Stimulated activated CD8-positive, alpha-beta memory T cell treated with anti-CD3 and anti-CD28 coated beads, Interleukin-2, amount 100 ng/mL, for 48 hours (primary cell): ENCODE measurements around the gene TNN.
"Not testable (repeated sequence)": the region's sequence is repeated elsewhere in the genome, so short reads cannot be mapped to it uniquely, and the experiment has no call there.

Experiments
- DNase-seq, 2 donors: peaks; one replicate each; pipeline ENCODE4 v3.0.0-alpha.2; 2020; ENCODE audit warnings: low read depth in 2 of 2

Gene TNN, protein sequence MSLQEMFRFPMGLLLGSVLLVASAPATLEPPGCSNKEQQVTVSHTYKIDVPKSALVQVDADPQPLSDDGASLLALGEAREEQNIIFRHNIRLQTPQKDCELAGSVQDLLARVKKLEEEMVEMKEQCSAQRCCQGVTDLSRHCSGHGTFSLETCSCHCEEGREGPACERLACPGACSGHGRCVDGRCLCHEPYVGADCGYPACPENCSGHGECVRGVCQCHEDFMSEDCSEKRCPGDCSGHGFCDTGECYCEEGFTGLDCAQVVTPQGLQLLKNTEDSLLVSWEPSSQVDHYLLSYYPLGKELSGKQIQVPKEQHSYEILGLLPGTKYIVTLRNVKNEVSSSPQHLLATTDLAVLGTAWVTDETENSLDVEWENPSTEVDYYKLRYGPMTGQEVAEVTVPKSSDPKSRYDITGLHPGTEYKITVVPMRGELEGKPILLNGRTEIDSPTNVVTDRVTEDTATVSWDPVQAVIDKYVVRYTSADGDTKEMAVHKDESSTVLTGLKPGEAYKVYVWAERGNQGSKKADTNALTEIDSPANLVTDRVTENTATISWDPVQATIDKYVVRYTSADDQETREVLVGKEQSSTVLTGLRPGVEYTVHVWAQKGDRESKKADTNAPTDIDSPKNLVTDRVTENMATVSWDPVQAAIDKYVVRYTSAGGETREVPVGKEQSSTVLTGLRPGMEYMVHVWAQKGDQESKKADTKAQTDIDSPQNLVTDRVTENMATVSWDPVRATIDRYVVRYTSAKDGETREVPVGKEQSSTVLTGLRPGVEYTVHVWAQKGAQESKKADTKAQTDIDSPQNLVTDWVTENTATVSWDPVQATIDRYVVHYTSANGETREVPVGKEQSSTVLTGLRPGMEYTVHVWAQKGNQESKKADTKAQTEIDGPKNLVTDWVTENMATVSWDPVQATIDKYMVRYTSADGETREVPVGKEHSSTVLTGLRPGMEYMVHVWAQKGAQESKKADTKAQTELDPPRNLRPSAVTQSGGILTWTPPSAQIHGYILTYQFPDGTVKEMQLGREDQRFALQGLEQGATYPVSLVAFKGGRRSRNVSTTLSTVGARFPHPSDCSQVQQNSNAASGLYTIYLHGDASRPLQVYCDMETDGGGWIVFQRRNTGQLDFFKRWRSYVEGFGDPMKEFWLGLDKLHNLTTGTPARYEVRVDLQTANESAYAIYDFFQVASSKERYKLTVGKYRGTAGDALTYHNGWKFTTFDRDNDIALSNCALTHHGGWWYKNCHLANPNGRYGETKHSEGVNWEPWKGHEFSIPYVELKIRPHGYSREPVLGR (N-terminal part only)

DNA sequence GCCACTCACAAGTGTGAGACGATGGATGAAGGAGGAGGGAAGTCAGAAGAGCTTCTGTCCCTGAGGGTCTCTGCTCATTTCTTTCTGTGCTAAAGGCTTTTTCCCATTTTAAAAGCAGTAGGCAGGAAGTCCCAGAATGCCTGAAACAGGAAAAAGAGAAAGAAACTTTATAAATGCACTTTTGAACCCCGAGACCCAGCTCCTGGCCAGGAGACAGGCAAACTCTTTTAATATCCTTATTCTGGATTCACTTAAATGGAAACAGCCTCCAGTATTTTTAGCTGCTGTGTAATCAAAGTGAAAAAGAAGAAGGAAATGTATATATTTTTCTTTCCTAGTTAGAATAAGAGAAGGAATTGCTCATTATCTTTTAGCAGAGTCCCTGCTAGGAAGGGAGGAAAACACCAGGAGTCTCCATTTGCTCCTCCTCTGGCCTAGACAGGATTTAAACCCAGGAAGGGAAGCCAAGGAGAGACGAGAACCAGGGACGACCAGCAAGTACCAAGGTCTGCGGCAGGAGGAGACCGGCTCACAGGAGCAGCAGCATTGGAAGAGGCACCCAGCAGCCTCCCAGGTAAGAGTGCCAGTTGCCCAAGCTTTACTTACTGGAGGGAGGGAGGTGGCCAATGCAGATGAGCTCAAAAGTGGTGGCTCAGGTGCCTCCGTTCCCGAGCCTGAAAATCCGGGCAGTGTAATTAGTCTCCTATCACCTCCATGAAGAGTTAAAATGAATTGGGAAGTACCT, at the start of gene TNN:
TNN (plus strand) TSS at position 472 of the 745 bp plus-strand sequence. CDS start 9,586 bp downstream, outside the sequence.
- no peak for DNase-seq

DNA sequence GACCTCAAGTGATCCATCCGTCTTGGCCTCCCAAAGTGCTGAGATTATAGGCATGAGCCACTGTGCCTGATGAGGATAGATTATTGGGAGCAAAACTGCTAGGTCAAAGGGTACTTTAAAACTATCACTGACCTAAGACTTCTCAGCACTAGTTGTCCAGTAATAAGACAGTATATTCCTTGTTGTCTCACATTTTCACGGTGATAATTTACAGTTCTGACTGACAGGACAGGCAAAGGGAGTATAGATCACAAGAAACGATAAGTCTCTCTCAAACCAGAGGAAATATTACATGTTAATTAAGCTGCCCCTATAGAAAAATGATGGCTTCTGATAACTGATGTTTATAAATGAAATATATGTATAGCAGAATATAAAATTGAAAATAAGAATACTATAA, 48.1 kb upstream of the TNN start:
- no peak for DNase-seq

DNA sequence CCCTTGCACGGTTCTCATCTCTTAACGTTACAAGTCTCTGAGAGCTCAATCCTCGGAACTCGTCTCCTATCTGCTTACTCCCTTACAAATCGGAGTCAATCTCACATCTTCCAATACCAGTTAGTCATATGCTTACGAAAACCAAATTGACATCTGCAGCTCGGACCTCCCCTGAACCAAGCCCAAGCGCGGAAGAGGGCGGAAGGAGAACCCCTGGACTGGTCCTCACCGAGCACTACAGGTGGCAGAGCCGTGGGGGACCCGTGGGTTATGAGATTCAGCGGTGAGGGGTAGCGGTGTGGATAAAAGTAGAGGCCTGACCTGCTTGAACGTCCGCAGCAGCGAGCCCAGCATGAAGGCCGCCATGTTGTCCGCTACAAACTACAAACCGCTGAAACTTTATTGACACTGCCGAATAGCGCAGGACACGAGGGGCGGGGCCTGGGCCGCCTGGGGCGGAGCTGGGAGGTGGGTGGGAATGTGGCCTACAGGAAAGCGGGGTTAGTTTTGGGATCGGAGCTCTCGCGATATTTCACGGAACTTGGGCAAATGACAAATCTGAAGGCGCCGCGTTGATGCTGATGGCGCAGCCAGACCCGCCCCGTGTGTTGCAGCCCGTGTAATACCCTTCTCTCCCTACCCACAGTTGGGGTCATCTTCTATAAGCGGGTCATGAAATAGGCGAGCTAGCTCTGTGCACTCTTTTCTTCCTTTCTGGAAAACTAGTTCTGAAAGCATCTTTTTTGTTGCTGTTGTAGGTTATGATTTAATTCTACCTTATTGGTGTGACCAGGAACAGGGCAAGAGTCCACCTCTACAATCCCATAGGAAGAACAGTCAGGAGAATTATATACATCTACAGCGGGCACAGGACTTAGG, 44.4 kb upstream of the TNN start, which contains the start of gene MRPS14:
MRPS14 (minus strand) TSS at position 383 of the 879 bp plus-strand sequence; CDS start at position 366, 17 bp downstream.
- DNase-seq = peak; percentile 96 to 98

DNA sequence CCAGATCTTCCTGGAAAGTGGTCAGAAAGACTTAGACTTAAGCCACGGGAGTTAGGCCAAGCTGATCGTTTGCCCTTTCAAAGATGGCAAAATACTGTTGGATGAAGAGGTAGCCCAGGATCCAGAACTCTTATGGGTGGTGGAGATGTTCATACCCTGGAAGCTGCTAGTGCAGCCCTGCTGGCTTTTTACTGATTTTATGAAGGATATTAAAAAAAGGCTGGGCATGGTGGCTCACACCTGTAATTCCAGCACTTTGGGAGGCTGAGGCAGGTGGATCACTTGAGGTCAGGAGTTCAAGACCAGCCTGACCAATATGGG, 43.8 kb upstream of the TNN start:
- not testable (repeated sequence) for DNase-seq

DNA sequence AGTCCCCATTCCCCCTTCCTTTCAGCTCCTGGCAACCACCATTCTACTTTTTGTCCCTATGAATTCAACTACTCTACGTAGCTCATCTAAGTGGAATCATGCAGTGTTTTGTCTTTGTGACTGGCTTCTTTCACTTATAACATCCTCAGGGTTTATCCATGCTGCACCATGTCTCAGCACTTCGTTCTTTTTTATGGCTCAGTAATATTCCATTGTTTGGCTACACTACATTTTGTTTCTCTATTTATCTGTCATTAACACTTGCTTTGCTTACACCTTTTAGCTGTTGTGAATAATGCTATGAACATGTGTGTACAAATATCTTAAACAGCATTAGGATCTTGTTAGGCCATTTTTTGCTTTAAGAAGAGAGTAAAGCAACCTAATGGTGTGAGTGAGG, 42.9 kb upstream of the TNN start:
- DNase-seq = no peak

DNA sequence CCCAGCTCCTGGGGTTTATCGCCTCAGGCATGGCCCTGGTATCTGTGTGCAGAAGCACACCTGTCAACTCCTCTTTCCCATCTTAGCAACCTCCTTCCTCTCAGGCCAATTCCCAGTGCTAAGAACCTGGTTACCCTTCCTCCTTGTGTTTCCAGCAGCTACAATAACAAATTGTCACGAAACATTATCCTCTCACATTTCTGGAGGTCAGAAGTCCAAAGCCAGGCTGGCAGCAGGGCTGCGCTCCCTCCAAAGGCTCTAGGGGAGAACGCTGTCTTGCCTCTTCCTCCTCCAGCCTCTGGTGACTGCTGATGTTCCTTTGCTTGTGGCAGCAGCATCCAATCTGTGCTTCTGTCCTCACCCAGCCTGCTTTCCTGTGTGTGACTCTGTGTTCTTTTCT, 33.7 kb upstream of the TNN start:
- DNase-seq = no peak

DNA sequence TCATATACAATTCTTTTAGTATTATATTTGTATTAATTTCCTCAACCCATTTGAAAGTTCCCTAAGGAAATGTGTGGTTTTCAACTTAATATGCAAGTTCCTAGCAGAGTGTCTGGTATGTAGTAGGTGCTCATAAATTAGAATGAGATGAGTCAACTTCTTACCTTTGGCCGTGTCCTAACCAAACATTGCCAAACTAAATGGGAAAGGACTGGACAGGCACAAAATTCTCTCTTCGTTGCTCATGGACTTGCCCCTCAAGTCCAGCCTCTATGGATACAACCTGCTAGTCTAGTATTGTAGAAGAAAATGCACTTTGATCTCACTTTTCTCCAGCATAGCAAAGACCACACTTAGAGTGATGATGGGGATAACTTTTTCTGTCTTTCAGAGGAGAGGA, 32.9 kb upstream of the TNN start:
- no peak for DNase-seq

DNA sequence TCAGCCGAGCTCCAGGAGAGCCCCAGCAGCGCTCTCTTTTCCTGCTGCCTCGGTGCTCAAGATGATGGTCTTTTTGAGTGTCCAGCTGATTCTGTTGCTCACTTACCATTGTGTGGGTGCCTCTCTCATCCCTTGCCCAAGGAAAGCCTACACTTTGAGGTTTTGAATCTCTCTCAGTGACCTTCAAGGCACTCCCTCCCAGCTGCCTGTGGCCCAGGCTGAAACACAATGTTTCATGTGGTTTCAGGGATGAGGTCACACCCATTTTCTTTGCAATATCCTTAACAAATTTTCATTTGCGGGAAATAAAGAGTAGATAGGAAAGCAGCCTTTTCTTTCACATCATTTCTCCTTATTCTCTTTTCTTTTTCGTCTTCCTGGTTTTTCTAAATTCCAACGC, 31.8 kb upstream of the TNN start:
- no peak for DNase-seq

DNA sequence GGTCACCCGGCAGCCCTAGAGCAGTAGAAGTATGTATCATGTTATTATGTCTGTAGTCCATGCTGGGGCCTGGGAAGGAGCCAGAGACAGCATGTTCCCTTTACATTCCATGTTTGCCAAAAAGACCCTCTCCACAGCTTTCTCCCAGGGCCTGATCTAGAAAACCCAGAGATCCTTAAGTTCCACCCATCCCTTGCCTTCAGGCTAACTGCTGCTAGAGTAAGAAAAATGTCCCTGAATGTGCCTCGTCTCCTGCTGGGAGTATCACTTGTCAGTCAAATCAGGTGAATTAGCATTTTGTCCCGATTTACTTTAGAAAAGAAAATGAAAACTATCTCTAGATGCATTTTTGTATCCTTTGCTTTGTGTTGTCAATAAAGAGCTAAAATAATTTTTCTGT, 31.2 kb upstream of the TNN start:
- DNase-seq = no peak

DNA sequence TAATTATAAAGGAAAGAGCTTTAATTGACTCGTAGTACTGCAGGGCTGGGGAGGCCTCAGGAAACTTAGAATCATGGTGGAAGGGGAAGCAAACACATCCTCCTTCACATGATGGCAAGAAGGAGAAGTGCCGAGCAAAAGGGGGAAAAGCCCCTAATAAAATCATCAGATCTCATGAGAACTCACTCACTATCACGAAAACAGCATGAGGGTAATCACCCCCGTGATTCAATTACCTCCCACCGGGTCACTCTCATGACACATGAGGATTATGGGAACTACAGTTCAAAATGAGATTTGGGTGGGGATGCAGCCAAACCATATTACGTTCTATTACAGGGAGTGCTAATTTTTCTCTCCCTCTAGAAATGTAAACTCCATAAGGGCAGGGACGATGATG, 30.2 kb upstream of the TNN start:
- DNase-seq = no peak

DNA sequence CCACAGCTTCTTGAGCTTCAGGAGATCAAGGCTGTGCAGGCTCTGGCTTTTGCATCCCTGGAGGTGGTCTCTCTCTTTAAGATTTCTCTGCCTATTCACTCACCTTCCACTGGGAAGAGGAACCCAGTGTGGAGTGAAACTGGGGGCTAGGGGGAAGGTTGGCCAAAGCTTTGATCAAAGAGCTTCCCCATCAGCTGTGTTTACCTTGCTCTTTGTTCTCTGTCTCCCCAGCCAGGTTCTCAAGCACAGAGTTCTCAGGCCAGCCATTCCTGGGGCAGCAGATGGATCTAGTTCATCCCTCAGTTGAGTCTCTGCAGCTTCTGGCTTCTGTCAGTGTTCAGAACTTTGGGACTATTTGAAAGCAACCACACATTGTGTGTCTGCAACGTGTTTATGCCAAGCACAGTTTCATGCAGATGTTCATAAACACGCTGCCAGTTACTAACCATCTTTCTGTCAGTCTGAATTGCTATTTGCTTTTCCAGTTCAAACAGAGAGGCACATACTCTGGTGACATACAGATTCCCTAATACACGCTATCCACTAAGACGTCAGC, 27.2 kb upstream of the TNN start:
- DNase-seq = no peak

DNA sequence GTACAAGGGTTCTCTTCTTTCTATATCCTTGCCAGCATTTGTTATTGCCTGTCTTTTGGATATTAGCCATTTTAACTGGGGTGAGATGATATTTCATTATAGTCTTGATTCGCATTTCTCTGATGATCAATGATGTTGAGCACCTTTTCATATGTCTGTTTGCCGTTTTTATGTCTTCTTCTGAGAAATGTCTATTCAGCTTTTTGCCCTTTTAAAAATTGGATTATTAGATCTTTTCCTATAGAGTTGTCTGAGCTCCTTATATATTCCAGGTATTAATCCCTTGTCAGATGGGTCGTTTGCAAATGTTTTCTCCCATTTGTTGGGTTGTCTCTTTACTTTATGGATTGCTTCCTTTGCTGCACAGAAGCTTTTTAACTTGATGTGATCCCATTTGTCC, 25.0 kb upstream of the TNN start:
- DNase-seq = no peak

DNA sequence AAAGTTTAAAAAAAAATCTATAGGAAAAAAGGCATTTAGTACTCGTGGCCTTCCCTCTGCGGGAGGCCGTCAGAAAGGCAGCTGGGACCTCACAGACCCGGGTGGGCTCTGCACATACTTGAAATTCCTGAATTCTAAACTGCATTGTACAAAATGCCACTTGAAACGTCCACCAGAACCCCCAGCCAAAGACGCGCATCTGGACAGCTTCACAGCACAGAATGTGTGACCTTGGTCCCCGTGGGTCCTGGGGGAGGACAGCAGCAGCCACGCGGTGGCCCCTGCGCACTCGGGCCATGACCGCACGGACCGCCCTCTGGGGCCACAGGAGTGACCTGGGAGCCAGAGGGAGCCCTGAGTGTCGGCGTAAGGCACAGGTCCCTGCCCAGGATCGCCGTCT, 23.8 kb upstream of the TNN start:
- DNase-seq = no peak

DNA sequence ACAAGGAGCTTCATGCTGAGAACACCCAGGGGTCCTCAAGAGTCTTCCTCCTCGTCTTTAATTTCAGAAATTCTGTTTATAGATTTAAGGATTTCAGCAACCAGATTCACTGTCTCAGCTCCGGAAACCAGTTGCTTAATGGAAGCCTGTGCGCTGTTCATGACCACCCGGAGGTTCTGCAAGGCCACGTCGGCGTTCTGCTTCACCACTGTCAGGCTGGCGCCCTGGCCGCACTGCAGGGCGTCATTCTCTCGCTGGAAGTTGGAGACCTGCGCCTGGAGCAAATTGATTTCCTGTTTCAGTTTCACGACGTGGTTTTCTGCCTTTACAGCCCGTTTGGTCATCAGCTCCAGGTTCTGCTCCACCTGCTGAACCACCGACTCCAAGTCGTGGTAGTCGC, 23.0 kb upstream of the TNN start:
- DNase-seq = not testable (repeated sequence)

DNA sequence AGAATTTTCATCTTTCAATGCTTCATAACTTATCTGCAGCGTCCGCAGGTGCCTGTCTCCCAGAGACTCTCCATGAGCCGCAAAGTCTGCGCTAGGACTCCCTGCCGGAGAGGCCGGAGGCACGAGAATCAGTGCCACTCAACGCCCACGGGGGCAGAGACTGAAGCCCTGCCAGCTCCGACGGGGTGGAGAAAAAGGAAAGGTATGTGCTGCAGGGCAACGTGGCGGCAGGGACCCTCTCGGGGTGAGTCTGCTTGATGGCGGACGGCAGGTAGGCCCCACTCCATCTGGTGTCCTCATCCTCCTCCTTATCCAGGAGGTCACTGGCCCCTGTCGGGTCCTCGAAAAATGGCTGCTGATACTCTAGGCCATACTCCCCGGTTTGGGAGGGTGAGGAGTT, 22.5 kb upstream of the TNN start:
- no peak for DNase-seq

DNA sequence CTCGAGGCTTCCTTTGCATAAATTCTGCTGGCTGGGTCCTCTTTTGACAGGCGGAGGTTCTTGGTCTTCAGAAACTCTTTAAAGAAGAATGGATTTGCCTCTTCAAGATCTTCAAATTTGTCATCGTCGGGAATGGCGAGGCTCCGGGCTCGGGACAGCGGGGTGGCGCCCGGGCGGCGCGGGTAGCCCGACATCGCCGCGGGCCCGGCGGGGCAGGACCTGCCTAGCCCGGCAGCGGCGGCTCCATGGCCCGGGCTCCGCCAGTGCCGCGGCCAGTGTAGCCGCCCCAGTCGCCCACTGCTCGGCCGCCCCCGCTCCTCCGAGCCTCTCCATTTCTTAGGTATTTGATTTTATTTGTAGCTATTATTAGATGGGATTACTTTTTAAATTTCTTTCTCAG, 22.1 kb upstream of the TNN start:
- DNase-seq = no peak

DNA sequence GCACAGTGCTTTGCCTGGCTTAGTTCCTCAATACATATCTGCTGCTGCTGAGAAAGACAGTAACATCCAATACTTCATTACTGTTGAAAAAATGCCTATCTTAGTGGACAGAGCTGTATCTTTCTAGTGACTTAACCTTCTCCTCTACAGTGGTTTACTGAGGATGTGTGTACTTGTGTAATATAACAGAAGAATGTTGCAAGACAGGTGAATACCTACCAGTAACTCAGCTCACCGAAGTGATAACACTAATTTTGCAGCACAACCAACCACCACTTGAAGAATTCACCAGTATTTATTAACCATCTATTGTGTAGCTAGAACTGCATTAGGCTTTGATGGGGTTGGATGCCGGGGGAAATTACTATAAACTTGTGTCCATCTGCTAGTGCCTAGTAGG, 16.6 kb upstream of the TNN start:
- DNase-seq = no peak

DNA sequence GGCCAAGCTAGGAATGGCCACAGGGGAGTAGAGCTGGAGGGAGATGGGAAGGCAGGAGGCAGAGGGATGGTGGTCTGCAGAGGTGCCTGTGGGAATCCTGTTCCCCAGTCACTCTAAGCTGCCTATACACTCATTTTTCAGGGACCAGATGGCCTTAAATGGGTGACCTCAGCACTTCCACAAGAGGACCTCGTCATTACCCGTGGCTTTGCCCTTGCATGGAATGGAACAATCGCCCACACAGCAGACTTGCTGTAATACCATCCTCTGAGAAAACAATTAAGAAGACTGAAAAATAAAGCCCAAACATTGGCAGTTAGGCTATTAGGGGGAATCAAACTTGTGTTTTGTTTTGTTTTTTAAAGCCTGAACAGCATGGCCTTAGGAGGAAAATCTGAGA, 12.9 kb upstream of the TNN start:
- no peak for DNase-seq

DNA sequence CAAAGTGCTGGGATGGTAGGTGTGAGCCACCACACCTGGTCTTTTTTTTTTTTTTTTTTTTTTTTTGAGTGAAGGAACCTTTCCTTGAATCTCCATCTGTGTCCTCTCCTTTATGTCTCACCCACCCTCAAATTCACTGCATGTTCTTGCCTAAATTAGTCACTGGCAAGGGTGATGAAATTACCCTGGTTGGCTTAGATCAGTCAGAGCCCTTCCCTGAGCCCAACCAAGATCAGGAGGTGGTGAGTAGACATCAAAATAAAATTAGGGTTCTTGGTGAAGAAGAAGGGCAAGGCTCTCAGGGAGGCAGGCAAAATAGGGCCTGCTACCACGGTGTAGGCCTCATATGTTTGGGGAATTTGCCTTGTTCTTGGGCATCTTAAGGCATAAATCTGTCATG, 5.3 kb upstream of the TNN start:
- DNase-seq = no peak

DNA sequence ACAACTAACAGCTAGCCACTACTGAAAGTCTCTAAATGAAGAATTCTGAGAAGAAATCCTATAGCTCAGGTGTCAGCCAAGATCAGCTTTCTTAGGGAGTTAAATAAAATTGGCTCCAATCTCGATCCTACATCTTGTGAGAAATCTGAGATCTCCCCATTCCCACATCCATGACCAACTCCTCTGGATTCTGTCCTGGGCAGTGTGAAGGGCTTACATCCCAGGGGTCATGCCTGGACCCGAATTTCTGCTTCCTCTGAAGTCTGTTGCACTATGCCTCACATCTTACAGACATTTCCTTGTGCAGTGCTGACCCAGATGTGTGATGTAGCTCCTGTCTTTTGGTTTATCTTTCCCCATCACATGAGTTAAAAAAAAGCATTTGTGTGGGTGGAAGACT, 4.8 kb upstream of the TNN start:
- DNase-seq = no peak
